HepG2 (cell line): ENCODE results near the gene MED22. TPM values are rescaled to one million over a fixed set of nuclear protein-coding genes. Genes with fewer than 3 reads are reported as not detected.

Experiments
- ARNT2 ChIP-seq: sonication (generic); formaldehyde crosslinking; IDR thresholded peaks from 2 replicates; pipeline ENCODE4 v1.8.0; 2022; ENCODE audit warnings: mild to moderate bottlenecking, low read depth, missing genetic modification reagents, moderate library complexity
- CHD2 ChIP-seq: IDR thresholded peaks from 2 replicates; pipeline ENCODE4 v1.6.1; 2011; ENCODE audit warnings: low read depth, low read length, improper control_type of control experiment
- HIVEP1 ChIP-seq: sonication (generic); formaldehyde crosslinking; IDR thresholded peaks from 2 replicates; pipeline ENCODE4 v1.4.0; 2020; ENCODE audit warnings: mild to moderate bottlenecking, missing genetic modification reagents
- JUN ChIP-seq: sonication (generic); formaldehyde crosslinking; IDR thresholded peaks from 2 replicates; pipeline ENCODE4 v1.4.0; 2020; ENCODE audit warnings: mild to moderate bottlenecking, missing genetic modification reagents
- KLF16 ChIP-seq, 2 experiments: sonication (generic) in 1 of 2; formaldehyde crosslinking in 1 of 2; IDR thresholded peaks; 2 replicates each; pipeline versions ENCODE4 v1.6.1 to v1.8.0; 2016 to 2023; ENCODE audit warnings: missing genetic modification reagents in 2 of 2, missing compliant biosample characterization in 1 of 2
- NFKBIZ ChIP-seq: IDR thresholded peaks from 2 replicates; pipeline ENCODE4 v1.6.1; 2018; ENCODE audit warnings: missing genetic modification reagents, missing compliant biosample characterization
- NR1H2 ChIP-seq: sonication (generic); formaldehyde crosslinking; IDR thresholded peaks from 2 replicates; pipeline ENCODE4 v1.8.1; 2022; ENCODE audit warnings: low read depth, missing genetic modification reagents, borderline replicate concordance
- RXRB ChIP-seq: IDR thresholded peaks from 2 replicates; pipeline ENCODE4 v1.6.1; 2016; ENCODE audit warnings: borderline replicate concordance, missing genetic modification reagents, missing compliant biosample characterization
- ZBTB20 ChIP-seq: sonication (generic); formaldehyde crosslinking; IDR thresholded peaks from 2 replicates; pipeline ENCODE4 v1.8.1; 2023; ENCODE audit warnings: missing genetic modification reagents, low read depth, mild to moderate bottlenecking, borderline replicate concordance
- ZFP82 ChIP-seq: sonication (generic); formaldehyde crosslinking; IDR thresholded peaks from 2 replicates; pipeline ENCODE4 v1.5.1; 2020; ENCODE audit warnings: mild to moderate bottlenecking, missing genetic modification reagents, borderline replicate concordance
- ZFY ChIP-seq: sonication (generic); formaldehyde crosslinking; IDR thresholded peaks from 2 replicates; pipeline ENCODE4 v1.4.0; 2020; ENCODE audit warnings: missing genetic modification reagents
- ZKSCAN8 ChIP-seq: IDR thresholded peaks from 2 replicates; pipeline ENCODE4 v1.6.1; 2016; ENCODE audit warnings: borderline replicate concordance, missing genetic modification reagents, missing compliant biosample characterization
- ZNF180 ChIP-seq: sonication (generic); formaldehyde crosslinking; IDR thresholded peaks from 2 replicates; pipeline ENCODE4 v1.4.0; 2020; ENCODE audit warnings: low read depth, missing genetic modification reagents, borderline replicate concordance
- ZNF530 ChIP-seq: sonication (generic); formaldehyde crosslinking; IDR thresholded peaks from 2 replicates; pipeline ENCODE4 v1.5.0; 2020; ENCODE audit warnings: low read depth, mild to moderate bottlenecking, missing genetic modification reagents
- ZNF564 ChIP-seq: sonication (generic); formaldehyde crosslinking; IDR thresholded peaks from 2 replicates; pipeline ENCODE4 v1.8.1; 2023; ENCODE audit warnings: mild to moderate bottlenecking, missing genetic modification reagents
- ZNF768 ChIP-seq: sonication (generic); formaldehyde crosslinking; IDR thresholded peaks from 2 replicates; pipeline ENCODE4 v1.4.0; 2020; ENCODE audit warnings: missing genetic modification reagents
- polyA plus RNA-seq, 8 experiments: library from polyadenylated mRNA; depleted of rRNA in 3 of 8; stranded (reverse) in 7 of 8; unstranded in 1 of 8; fragments of >200 nt; fragmentation: Illumina TruSeq in 4 of 8; extraction: Trizol in 4 of 8; gene quantifications; 2 replicates each; pipeline versions ENCODE4 v1.2.1 to v1.2.3, GENCODE V29; 2011 to 2016; ENCODE audit warnings: low read depth in 4 of 8, missing spikeins in 1 of 8, mixed read lengths in 1 of 8; ENCODE audit not compliant: insufficient read depth in 1 of 8
- total RNA-seq, 5 experiments: library from RNA; depleted of rRNA; stranded (reverse); fragments of >200 nt; fragmentation: Illumina TruSeq; extraction: Trizol; gene quantifications; 2 replicates each; pipeline ENCODE4 v1.2.3, GENCODE V29; 2016; ENCODE audit warnings: low read depth in 1 of 5
- TF ChIP-seq, protein P1 (sequence below): sonication (generic); formaldehyde crosslinking; IDR thresholded peaks from 2 replicates; pipeline ENCODE4 v1.4.0; 2020; ENCODE audit warnings: missing genetic modification reagents, borderline replicate concordance
- TF ChIP-seq, protein P2 (sequence below): sonication (generic); formaldehyde crosslinking; IDR thresholded peaks from 2 replicates; pipeline ENCODE4 v1.4.0; 2020; ENCODE audit warnings: missing genetic modification reagents
- TF ChIP-seq, protein P3 (sequence below): sonication (generic); formaldehyde crosslinking; IDR thresholded peaks from 2 replicates; pipeline ENCODE4 v1.5.1; 2020; ENCODE audit warnings: mild to moderate bottlenecking, moderate library complexity, missing genetic modification reagents

Gene MED22
- total and polyA plus RNA-seq, 2 of the 13 experiments (the other 11 are each of a cell fraction or from before 2014, with no cell fraction given): 15.8 to 22.1 TPM

DNA sequence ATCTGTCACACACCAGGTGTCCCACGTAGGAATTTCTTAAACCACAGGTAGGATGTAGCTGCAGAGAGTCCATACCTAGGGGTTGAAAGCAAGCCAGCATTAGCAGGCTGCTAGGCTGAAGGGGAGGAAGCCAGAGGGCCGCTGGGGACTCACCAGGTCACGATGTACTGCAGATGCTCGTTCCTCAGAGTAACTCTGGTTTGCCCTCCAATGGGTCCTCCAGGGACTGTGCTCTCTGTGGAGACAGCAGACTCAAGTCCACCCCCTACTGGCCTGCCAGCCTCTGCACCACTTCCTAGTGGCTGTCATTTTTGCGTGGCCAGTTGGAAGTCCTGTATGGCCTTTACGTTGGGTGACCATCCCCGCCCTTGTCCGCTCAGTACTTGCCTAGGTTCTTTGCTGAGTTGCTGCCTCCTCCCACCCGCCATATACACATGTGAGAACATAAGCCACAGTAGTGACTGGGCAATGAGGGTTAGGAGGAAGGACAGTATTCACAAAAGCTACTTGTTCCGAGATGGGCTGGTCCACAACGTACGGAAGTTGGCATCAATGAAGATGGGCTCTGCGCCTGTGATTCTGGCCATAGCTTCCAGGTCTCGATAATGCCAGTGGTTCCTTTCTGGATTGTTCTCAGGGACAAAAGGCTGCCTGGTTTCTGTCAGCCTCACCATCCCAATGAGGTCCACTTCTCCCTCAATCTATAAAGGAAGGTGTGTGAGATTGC lies 4.1 kb upstream of the MED22 start (continued):
- TF ChIP-seq, protein P1, sequence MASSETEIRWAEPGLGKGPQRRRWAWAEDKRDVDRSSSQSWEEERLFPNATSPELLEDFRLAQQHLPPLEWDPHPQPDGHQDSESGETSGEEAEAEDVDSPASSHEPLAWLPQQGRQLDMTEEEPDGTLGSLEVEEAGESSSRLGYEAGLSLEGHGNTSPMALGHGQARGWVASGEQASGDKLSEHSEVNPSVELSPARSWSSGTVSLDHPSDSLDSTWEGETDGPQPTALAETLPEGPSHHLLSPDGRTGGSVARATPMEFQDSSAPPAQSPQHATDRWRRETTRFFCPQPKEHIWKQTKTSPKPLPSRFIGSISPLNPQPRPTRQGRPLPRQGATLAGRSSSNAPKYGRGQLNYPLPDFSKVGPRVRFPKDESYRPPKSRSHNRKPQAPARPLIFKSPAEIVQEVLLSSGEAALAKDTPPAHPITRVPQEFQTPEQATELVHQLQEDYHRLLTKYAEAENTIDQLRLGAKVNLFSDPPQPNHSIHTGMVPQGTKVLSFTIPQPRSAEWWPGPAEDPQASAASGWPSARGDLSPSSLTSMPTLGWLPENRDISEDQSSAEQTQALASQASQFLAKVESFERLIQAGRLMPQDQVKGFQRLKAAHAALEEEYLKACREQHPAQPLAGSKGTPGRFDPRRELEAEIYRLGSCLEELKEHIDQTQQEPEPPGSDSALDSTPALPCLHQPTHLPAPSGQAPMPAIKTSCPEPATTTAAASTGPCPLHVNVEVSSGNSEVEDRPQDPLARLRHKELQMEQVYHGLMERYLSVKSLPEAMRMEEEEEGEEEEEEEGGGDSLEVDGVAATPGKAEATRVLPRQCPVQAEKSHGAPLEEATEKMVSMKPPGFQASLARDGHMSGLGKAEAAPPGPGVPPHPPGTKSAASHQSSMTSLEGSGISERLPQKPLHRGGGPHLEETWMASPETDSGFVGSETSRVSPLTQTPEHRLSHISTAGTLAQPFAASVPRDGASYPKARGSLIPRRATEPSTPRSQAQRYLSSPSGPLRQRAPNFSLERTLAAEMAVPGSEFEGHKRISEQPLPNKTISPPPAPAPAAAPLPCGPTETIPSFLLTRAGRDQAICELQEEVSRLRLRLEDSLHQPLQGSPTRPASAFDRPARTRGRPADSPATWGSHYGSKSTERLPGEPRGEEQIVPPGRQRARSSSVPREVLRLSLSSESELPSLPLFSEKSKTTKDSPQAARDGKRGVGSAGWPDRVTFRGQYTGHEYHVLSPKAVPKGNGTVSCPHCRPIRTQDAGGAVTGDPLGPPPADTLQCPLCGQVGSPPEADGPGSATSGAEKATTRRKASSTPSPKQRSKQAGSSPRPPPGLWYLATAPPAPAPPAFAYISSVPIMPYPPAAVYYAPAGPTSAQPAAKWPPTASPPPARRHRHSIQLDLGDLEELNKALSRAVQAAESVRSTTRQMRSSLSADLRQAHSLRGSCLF (CRISPR knock-in tag): no peak
- no peak for TF ChIP-seq KLF16 (CRISPR knock-in tag; IDR thresholded peaks at IDR 0.05)
- no peak for TF ChIP-seq ZBTB20 (CRISPR knock-in tag)
- TF ChIP-seq, protein P2, sequence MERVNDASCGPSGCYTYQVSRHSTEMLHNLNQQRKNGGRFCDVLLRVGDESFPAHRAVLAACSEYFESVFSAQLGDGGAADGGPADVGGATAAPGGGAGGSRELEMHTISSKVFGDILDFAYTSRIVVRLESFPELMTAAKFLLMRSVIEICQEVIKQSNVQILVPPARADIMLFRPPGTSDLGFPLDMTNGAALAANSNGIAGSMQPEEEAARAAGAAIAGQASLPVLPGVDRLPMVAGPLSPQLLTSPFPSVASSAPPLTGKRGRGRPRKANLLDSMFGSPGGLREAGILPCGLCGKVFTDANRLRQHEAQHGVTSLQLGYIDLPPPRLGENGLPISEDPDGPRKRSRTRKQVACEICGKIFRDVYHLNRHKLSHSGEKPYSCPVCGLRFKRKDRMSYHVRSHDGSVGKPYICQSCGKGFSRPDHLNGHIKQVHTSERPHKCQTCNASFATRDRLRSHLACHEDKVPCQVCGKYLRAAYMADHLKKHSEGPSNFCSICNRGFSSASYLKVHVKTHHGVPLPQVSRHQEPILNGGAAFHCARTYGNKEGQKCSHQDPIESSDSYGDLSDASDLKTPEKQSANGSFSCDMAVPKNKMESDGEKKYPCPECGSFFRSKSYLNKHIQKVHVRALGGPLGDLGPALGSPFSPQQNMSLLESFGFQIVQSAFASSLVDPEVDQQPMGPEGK (CRISPR knock-in tag): no peak
- TF ChIP-seq HIVEP1 (CRISPR knock-in tag): no peak
- peak; percentile 2; the same call in 1 of the 2 replicates for TF ChIP-seq RXRB (CRISPR knock-in tag)
- TF ChIP-seq ARNT2 (CRISPR knock-in tag): no peak
- TF ChIP-seq, protein P3, sequence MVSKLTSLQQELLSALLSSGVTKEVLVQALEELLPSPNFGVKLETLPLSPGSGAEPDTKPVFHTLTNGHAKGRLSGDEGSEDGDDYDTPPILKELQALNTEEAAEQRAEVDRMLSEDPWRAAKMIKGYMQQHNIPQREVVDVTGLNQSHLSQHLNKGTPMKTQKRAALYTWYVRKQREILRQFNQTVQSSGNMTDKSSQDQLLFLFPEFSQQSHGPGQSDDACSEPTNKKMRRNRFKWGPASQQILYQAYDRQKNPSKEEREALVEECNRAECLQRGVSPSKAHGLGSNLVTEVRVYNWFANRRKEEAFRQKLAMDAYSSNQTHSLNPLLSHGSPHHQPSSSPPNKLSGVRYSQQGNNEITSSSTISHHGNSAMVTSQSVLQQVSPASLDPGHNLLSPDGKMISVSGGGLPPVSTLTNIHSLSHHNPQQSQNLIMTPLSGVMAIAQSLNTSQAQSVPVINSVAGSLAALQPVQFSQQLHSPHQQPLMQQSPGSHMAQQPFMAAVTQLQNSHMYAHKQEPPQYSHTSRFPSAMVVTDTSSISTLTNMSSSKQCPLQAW (CRISPR knock-in tag): no peak
- no peak for TF ChIP-seq ZFP82
- no peak for TF ChIP-seq ZNF768
- TF ChIP-seq CHD2: no peak
- no peak for TF ChIP-seq NFKBIZ
- no peak for TF ChIP-seq ZFY (CRISPR knock-in tag)
- no peak for TF ChIP-seq ZNF530
- TF ChIP-seq JUN (CRISPR knock-in tag): no peak
- TF ChIP-seq ZKSCAN8 (CRISPR knock-in tag): no peak
- no peak for TF ChIP-seq ZNF564
- no peak for TF ChIP-seq ZNF180 (CRISPR knock-in tag)
- no peak for TF ChIP-seq NR1H2 (CRISPR knock-in tag)
